ENCODE data around the gene TCF4.

TCF4 gene

GRCh38 chr18:55300936-55301531 is 287.0 kb downstream of the TCF4 start:
- DNase-seq (ENCODE audit: low read depth in 2 of 2), result no peak

GRCh38 chr18:55300421-55300935 is 287.5 kb downstream of the TCF4 start:
- DNase-seq (ENCODE audit: low read depth in 2 of 2), result no peak

- no peak for DNase-seq (ENCODE audit: low read depth in 2 of 2)
These were observed 291.2 kb downstream of the TCF4 start for GRCh38 chr18:55296778-55297177.

GRCh38 chr18:55296115-55296514 is 291.9 kb downstream of the TCF4 start:
- no peak for DNase-seq (ENCODE audit: low read depth in 2 of 2)

- DNase-seq (ENCODE audit: low read depth in 2 of 2), result no peak
These were observed 297.1 kb downstream of the TCF4 start for GRCh38 chr18:55290898-55291297.

GRCh38 chr18:55289775-55290174 is 298.2 kb downstream of the TCF4 start:
- DNase-seq (ENCODE audit: low read depth in 2 of 2), result no peak

- DNase-seq (ENCODE audit: low read depth in 2 of 2), result no peak
These were observed 298.9 kb downstream of the TCF4 start for GRCh38 chr18:55289048-55289447.

- DNase-seq (ENCODE audit: low read depth in 2 of 2), result no peak
These were observed 299.8 kb downstream of the TCF4 start for GRCh38 chr18:55287935-55288868.

GRCh38 chr18:55287149-55287806 is 300.7 kb downstream of the TCF4 start:
- DNase-seq (ENCODE audit: low read depth in 2 of 2), result no peak

GRCh38 chr18:55286257-55286825 is 301.7 kb downstream of the TCF4 start:
- DNase-seq (ENCODE audit: low read depth in 2 of 2), result no peak

- no peak for DNase-seq (ENCODE audit: low read depth in 2 of 2)
These were observed 303.4 kb downstream of the TCF4 start for GRCh38 chr18:55284614-55285013.

- DNase-seq (ENCODE audit: low read depth in 2 of 2), result no peak
These were observed 304.7 kb downstream of the TCF4 start for GRCh38 chr18:55283309-55283708.

- DNase-seq (ENCODE audit: low read depth in 2 of 2), result no peak
These were observed 307.5 kb downstream of the TCF4 start for GRCh38 chr18:55280503-55280902.

- DNase-seq (ENCODE audit: low read depth in 2 of 2), result no peak
These were observed 312.7 kb downstream of the TCF4 start for GRCh38 chr18:55275039-55275901.

GRCh38 chr18:55272510-55273243 is 315.3 kb downstream of the TCF4 start:
- no peak for DNase-seq (ENCODE audit: low read depth in 2 of 2)

GRCh38 chr18:55269622-55270021 is 318.4 kb downstream of the TCF4 start:
- DNase-seq (ENCODE audit: low read depth in 2 of 2), result no peak

- no peak for DNase-seq (ENCODE audit: low read depth in 2 of 2)
These were observed 319.2 kb downstream of the TCF4 start for GRCh38 chr18:55268628-55269275.

- DNase-seq (ENCODE audit: low read depth in 2 of 2), result no peak
These were observed 319.8 kb downstream of the TCF4 start for GRCh38 chr18:55268151-55268601.

- no peak for DNase-seq (ENCODE audit: low read depth in 2 of 2)
These were observed 321.0 kb downstream of the TCF4 start for GRCh38 chr18:55266981-55267380.

- DNase-seq (ENCODE audit: low read depth in 2 of 2), result no peak
These were observed 322.0 kb downstream of the TCF4 start for GRCh38 chr18:55265984-55266383.

Data from stimulated activated CD8-positive, alpha-beta memory T cell treated with anti-CD3 and anti-CD28 coated beads, Interleukin-15, amount 100 ng/mL, for 48 hours (primary cell).